Neural crest cell (in vitro differentiated cells): ENCODE data around the gene ZC3H4. TPM values are rescaled to one million over a fixed set of nuclear protein-coding genes. Genes with fewer than 3 reads are reported as not detected.

Source experiments
- DNase-seq: peaks from one replicate; pipeline ENCODE4 v3.0.0; 2021; ENCODE audit warnings: low read depth, mixed read lengths, low spot score
- H3K27ac Mint-ChIP-seq: one replicate; pipeline ENCODE4 v1.8.0; 2021; ENCODE audit warnings: mild to moderate bottlenecking, mixed read lengths; ENCODE audit not compliant: unreplicated experiment
- H3K27me3 Mint-ChIP-seq: 2 replicates; pipeline ENCODE4 v1.8.0; 2021; ENCODE audit warnings: low read depth, mild to moderate bottlenecking, mixed read lengths
- H3K36me3 Mint-ChIP-seq: 2 replicates; pipeline ENCODE4 v1.8.0; 2021; ENCODE audit warnings: low read depth, mild to moderate bottlenecking, mixed read lengths
- H3K4me1 Mint-ChIP-seq: 2 replicates; pipeline ENCODE4 v1.8.0; 2021; ENCODE audit warnings: mixed read lengths
- H3K4me3 Mint-ChIP-seq: one replicate; pipeline ENCODE4 v1.8.0; 2021; ENCODE audit warnings: mild to moderate bottlenecking, mixed read lengths
- H3K9me3 Mint-ChIP-seq: 2 replicates; pipeline ENCODE4 v1.8.0; 2021; ENCODE audit warnings: mixed read lengths
- CTCF ChIP-seq: fragments of 200-600 bp; sonication (generic); conservative IDR thresholded peaks from 2 replicates; pipeline ENCODE4 v1.5.0; 2021; ENCODE audit warnings: antibody characterized with exemption, mild to moderate bottlenecking
- total RNA-seq: library from RNA; stranded (reverse); gene quantifications from 2 replicates; pipeline ENCODE4 v1.2.1, GENCODE V29; 2021

Gene ZC3H4
- total RNA-seq, 1 donor from 2014 or later, result 104 TPM

GRCh38 chr19:47132194-47132852 is 18.7 kb upstream of the ZC3H4 start:
- H3K4me1 Mint-ChIP-seq, result peaks cover 55% of the 10 kb centered on the region
- no peak overlapping the region for H3K27ac Mint-ChIP-seq
- H3K27me3 Mint-ChIP-seq, result peaks cover 4% of the 10 kb centered on the region
- H3K9me3 Mint-ChIP-seq, result peaks cover 3% of the 10 kb centered on the region
- peaks cover 25% of the 10 kb centered on the region for H3K36me3 Mint-ChIP-seq
- DNase-seq, result no peak
- H3K4me3 Mint-ChIP-seq, result peak overlapping the region; percentile 100
- TF ChIP-seq CTCF, result no peak

GRCh38 chr19:47130589-47131227 is 17.1 kb upstream of the ZC3H4 start, which contains the start of gene SAE1:
Gene SAE1, plus strand, starts transcription at chr19:47130835. Its CDS starts 96 bp downstream, at chr19:47130931.
- Mint-ChIP-seq H3K36me3 (peaks cover 25% of the 10 kb centered on the region), H3K27me3 (peaks cover 4% of the 10 kb centered on the region), H3K4me1 (peaks cover 50% of the 10 kb centered on the region), H3K9me3 (peaks cover 3% of the 10 kb centered on the region), H3K4me3 (peak within 1 kb of the TSS; percentile 100), H3K27ac (peak within 1 kb of the TSS; percentile 99)
- peak; percentile 96 for DNase-seq
- peak; percentile 54 for TF ChIP-seq CTCF

- Mint-ChIP-seq H3K27ac (peak overlapping the region; percentile 99), H3K4me1 (peaks cover 49% of the 10 kb centered on the region), H3K27me3 (peaks cover 4% of the 10 kb centered on the region), H3K4me3 (peak overlapping the region; percentile 100), H3K36me3 (peaks cover 22% of the 10 kb centered on the region), H3K9me3 (peaks cover 3% of the 10 kb centered on the region)
- DNase-seq, result no peak
- TF ChIP-seq CTCF, result no peak
These were observed 16.6 kb upstream of the ZC3H4 start for GRCh38 chr19:47130120-47130588.

- DNase-seq, result no peak
- Mint-ChIP-seq H3K36me3 (peaks cover 22% of the 10 kb centered on the region), H3K4me1 (peaks cover 46% of the 10 kb centered on the region), H3K27me3 (peaks cover 4% of the 10 kb centered on the region), H3K4me3 (peak overlapping the region; percentile 100), H3K27ac (no peak overlapping the region), H3K9me3 (peaks cover 3% of the 10 kb centered on the region)
- TF ChIP-seq CTCF, result no peak
These were observed 16.0 kb upstream of the ZC3H4 start for GRCh38 chr19:47129579-47129978.

GRCh38 chr19:47125669-47125938 is 12.0 kb upstream of the ZC3H4 start:
- Mint-ChIP-seq H3K36me3 (peaks cover 4% of the 10 kb centered on the region), H3K4me3 (no peak overlapping the region), H3K4me1 (peaks cover 15% of the 10 kb centered on the region), H3K9me3 (peaks cover 3% of the 10 kb centered on the region), H3K27ac (no peak overlapping the region), H3K27me3 (peaks cover 3% of the 10 kb centered on the region)
- DNase-seq, result no peak
- no peak for TF ChIP-seq CTCF
